ENCODE measurements around the gene IKBKE.

DNA sequence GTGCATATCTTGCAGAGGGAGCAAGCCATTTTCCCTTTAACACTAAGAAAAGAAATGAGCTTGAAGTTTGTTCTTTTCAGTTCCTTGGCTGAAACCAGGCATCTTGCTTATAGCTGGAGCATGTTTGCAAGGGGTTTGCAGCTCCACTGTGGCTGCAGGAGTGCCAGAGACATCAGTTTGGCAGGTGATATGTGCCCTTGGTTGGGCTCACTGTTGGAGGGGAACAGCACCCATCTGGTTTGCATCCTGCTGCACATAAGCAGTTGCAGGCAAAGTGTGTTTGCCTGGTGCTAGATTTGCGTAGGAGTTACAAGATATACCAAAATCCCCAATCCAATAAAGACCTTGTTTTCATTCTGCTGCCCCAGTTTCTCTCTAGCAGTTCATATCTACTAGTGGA is 47.8 kb upstream of the IKBKE start:
- TF ChIP-seq POLR2AphosphoS5 (IDR thresholded peaks at IDR 0.05) (no peak), EP300 (IDR thresholded peaks at IDR 0.05) (no peak)
- TF ChIP-seq, protein P1, sequence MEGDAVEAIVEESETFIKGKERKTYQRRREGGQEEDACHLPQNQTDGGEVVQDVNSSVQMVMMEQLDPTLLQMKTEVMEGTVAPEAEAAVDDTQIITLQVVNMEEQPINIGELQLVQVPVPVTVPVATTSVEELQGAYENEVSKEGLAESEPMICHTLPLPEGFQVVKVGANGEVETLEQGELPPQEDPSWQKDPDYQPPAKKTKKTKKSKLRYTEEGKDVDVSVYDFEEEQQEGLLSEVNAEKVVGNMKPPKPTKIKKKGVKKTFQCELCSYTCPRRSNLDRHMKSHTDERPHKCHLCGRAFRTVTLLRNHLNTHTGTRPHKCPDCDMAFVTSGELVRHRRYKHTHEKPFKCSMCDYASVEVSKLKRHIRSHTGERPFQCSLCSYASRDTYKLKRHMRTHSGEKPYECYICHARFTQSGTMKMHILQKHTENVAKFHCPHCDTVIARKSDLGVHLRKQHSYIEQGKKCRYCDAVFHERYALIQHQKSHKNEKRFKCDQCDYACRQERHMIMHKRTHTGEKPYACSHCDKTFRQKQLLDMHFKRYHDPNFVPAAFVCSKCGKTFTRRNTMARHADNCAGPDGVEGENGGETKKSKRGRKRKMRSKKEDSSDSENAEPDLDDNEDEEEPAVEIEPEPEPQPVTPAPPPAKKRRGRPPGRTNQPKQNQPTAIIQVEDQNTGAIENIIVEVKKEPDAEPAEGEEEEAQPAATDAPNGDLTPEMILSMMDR (IDR thresholded peaks at IDR 0.05): no peak

Measured in esophagus muscularis mucosa (tissue), 4 donors.